ENCODE data around the gene EFCAB10. TPM values are rescaled to one million over a fixed set of nuclear protein-coding genes. Genes with fewer than 3 reads are reported as not detected.
"Not testable (repeated sequence)": the region's sequence is repeated elsewhere in the genome, so short reads cannot be mapped to it uniquely, and the experiment has no call there.

Gene EFCAB10
- total RNA-seq, 2 experiments from 2014 or later, result not detected

DNA sequence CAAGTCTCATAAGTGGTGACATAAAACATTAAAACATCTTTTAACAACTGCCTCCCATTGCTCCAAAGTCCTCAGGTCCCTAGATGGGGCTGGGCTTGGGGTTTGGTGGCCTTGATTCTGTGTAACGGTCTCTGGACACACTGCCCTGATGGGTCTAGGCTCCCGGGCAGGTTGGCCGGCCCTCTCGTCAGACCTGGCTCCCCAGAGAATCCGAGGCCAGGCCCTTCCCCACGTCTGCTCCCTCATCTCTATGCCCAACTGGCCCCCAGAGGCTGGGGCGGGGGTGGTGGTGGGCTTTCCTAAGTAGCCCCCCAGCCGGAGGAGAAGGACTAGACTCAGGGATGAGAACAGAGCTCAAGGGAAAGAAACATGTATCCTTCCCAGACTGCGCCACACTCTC is 31.5 kb upstream of the EFCAB10 start:
- H3K4me3 Mint-ChIP-seq, result no peak overlapping the region
- intact Hi-C loops (cut with micrococcal nuclease), result no loop called here
- DNase-seq, result no peak
- POLR2A ChIA-PET, result no interaction called here
- no peaks in the 10 kb centered on the region for H3K4me1 Mint-ChIP-seq (ENCODE audit: low read depth)
- H3K27me3 Mint-ChIP-seq, result no peaks in the 10 kb centered on the region
- H3K36me3 Mint-ChIP-seq, result peaks cover 9% of the 10 kb centered on the region
- no peak overlapping the region for H3K27ac Mint-ChIP-seq
- H3K9me3 Mint-ChIP-seq, result no peaks in the 10 kb centered on the region
- CTCF ChIA-PET, result no interaction called here

DNA sequence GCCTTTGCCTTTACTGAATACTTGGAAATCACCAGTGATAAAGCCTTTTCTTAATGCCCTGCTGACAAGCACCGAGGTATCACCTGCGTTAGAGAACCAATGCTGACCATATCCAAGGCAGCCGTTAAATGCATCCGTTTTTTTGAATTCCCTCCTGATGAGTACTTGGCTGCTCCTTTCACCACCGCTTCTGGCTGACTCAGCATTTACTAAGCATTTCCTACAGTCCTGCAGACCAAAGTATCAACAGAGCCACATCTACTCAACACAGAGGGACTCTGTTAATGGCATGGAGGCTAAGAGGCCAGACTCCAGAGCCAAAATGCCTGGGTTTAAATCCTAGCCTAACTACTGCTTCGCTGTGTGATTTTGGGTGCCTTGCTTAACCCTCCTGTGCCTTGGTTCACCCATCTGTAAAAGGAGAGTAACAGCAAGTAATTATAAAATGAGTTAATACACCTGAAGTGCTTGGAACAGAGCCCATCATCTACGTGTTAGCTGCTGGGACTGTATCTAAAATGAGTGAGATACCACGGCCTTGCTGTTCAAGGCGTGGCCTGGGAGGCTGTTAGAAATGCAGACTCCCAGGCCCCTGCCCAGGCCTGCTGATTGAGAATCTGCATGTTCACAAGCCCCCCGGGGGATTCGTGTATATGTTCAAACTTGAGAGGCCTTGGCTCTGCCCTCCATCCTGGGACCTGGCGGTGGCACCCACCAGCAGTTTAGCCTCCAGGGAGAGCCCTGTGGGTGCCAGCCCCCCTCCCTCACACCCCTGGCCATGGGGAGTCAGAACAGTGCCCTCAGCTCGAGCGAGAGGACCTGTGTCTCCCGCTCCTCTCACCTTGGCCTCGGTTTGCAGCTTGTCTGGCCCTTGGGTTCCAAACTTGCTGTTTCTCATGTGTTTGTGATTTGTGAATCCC is 30.8 kb upstream of the EFCAB10 start:
- ChIA-PET CTCF (no interaction called here), POLR2A (no interaction called here)
- no peaks in the 10 kb centered on the region for H3K9me3 Mint-ChIP-seq
- intact Hi-C loops (cut with micrococcal nuclease), result no loop called here
- H3K27me3 Mint-ChIP-seq, result no peaks in the 10 kb centered on the region
- no peaks in the 10 kb centered on the region for H3K4me1 Mint-ChIP-seq (ENCODE audit: low read depth)
- H3K36me3 Mint-ChIP-seq, result peaks cover 9% of the 10 kb centered on the region
- DNase-seq, result no peak
- H3K27ac Mint-ChIP-seq, result no peak overlapping the region
- no peak overlapping the region for H3K4me3 Mint-ChIP-seq

DNA sequence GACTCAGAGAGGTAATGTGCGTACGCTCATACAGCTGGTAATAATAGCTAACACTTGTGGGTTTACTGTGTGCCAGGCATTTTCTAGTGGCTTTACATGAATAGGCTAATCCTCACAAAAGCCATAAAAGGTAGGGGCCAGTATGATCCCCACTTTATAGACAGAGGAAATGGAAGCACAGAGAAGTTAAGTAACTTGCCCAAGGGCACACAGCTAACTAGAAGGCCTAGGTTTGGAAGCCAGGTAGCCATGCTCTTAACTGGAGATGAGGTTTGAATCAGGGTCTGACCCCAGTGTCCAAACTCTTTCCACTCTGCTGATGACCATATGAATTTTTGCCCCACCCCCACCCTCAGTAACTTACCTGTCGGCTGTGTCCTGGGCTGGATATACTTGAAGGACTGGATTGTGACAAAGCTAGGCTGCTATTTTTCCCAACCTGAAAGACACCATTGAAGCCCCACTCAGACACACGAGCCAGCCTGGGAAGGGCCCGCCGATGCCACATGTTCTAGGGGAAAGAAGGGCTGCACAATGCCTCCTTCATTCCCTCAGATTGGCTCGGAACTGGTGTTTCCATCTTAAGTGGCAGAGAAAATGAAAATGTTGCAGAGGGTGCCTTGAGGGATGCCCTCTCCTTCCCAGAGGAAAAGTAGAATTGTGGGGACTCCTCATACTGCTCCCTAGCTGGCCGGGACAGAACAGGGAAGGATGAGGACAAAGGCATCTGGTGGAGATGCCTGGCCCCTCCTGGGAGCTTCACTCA is 29.1 kb upstream of the EFCAB10 start:
- Mint-ChIP-seq H3K4me1 (ENCODE audit: low read depth) (no peaks in the 10 kb centered on the region), H3K9me3 (no peaks in the 10 kb centered on the region), H3K27me3 (no peaks in the 10 kb centered on the region), H3K27ac (no peak overlapping the region), H3K36me3 (peaks cover 9% of the 10 kb centered on the region), H3K4me3 (no peak overlapping the region)
- intact Hi-C loops (cut with micrococcal nuclease), result no loop called here
- ChIA-PET CTCF (no interaction called here), POLR2A (no interaction called here)
- DNase-seq, result no peak

GRCh38 chr7:105602325-105603305 is 21.3 kb upstream of the EFCAB10 start:
- Mint-ChIP-seq H3K9me3 (no peaks in the 10 kb centered on the region), H3K27ac (no peak overlapping the region), H3K4me1 (ENCODE audit: low read depth) (no peaks in the 10 kb centered on the region), H3K27me3 (no peaks in the 10 kb centered on the region), H3K36me3 (no peaks in the 10 kb centered on the region), H3K4me3 (no peak overlapping the region)
- no peak for DNase-seq
- POLR2A ChIA-PET, result interaction anchor here (0.7 kb wide), 1 partner anchor 446 kb away, joined by 3 read pairs; no protein-coding TSS in a partner anchor
- intact Hi-C loops (cut with micrococcal nuclease), result no loop called here
- CTCF ChIA-PET, result interaction anchor here (0.7 kb wide), 1 partner anchor 987 kb away, joined by 6 read pairs; no protein-coding TSS in a partner anchor

- no peak for DNase-seq
- Mint-ChIP-seq H3K9me3 (no peaks in the 10 kb centered on the region), H3K27me3 (no peaks in the 10 kb centered on the region), H3K27ac (no peak overlapping the region), H3K4me1 (ENCODE audit: low read depth) (no peaks in the 10 kb centered on the region), H3K36me3 (no peaks in the 10 kb centered on the region), H3K4me3 (no peak overlapping the region)
- ChIA-PET CTCF (no interaction called here), POLR2A (no interaction called here)
- intact Hi-C loops (cut with micrococcal nuclease), result no loop called here
Measured at GRCh38 chr7:105600720-105601550, 19.6 kb upstream of the EFCAB10 start.

DNA sequence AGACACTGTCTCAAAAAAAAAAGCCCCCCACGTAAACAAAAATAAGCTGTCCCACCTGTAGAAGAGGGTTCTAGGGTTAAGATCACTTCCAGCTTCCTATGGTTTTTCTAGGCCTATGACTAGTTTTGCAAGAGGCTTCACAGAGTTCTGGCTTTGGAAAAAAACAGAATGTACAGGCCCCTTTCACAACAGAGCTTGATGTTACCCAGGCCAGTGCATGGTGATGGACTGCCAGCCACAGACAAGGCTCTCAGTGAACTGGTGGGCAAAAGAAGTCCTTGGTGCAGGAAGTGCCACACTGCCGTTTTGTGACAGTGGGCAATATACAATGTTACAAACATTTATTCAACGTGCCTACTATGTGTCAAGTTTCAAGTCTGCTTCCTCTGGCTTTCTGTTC is 18.3 kb upstream of the EFCAB10 start:
- Mint-ChIP-seq H3K4me1 (ENCODE audit: low read depth) (no peaks in the 10 kb centered on the region), H3K36me3 (no peaks in the 10 kb centered on the region), H3K27me3 (no peaks in the 10 kb centered on the region), H3K9me3 (no peaks in the 10 kb centered on the region), H3K27ac (no peak overlapping the region), H3K4me3 (no peak overlapping the region)
- no peak for DNase-seq
- intact Hi-C loops (cut with micrococcal nuclease), result no loop called here
- ChIA-PET CTCF (interaction anchor here (0.5 to 1.7 kb wide), 5 partner anchors 9 to 437 kb away, joined by 3 to 6 read pairs (median 4); partner anchors contain the start of gene RINT1), POLR2A (no interaction called here)

DNA sequence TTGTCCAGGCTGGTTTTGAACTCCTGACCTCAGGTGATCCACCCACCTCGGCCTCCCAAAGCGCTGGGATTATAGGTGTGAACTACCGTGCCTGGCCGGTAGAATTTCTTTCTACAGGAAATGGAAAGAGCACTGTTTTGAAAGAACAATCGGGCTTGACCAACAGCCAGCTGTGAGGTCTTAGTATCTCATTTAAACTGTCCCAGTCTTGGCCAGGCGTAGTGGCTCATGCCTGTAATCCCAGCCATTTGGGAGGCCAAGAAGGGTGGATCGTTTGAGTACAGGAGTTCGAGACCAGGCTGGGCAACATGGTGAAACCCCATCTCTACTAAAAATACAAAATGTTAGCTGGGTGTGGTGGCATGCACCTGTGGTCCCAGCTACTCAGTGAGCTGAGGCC is 17.8 kb upstream of the EFCAB10 start:
- POLR2A ChIA-PET; H3K4me3 Mint-ChIP-seq; H3K27ac Mint-ChIP-seq; H3K4me1 Mint-ChIP-seq (ENCODE audit: low read depth); DNase-seq; intact Hi-C loops (cut with micrococcal nuclease); H3K36me3 Mint-ChIP-seq; H3K27me3 Mint-ChIP-seq; H3K9me3 Mint-ChIP-seq: not testable (repeated sequence)
- CTCF ChIA-PET, result interaction anchor here (1.3 to 1.7 kb wide), 3 partner anchors 10 to 67 kb away, joined by 3 to 4 read pairs (median 4); partner anchors contain the start of gene RINT1

GRCh38 chr7:105596866-105597265 is 15.6 kb upstream of the EFCAB10 start:
- POLR2A ChIA-PET, result no interaction called here
- Mint-ChIP-seq H3K27ac (no peak overlapping the region), H3K4me1 (ENCODE audit: low read depth) (no peaks in the 10 kb centered on the region), H3K4me3 (no peak overlapping the region), H3K27me3 (no peaks in the 10 kb centered on the region), H3K36me3 (no peaks in the 10 kb centered on the region), H3K9me3 (no peaks in the 10 kb centered on the region)
- CTCF ChIA-PET, result interaction anchor here (1.1 kb wide), 1 partner anchor 65 kb away, joined by 4 read pairs; the partner anchor contains the start of gene RINT1
- intact Hi-C loops (cut with micrococcal nuclease), result no loop called here
- DNase-seq, result no peak

DNA sequence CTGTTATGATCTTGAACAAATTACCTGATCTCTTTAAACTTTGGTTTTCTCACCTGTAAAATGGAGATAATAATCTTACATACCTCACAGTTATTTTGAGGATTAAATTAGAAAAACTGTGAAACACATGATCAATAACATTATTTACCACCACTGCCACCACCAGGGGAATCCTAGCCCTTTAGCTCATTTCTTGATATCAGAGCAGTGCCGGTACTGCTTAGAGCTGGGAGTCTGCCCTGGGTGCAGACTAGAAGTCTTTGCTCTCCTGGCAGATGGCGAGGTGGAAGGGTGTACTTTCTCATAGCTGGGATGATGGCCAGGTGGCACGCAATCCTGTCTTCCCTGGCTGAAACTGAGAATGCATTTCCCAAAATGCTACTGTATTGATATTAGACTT is 12.7 kb upstream of the EFCAB10 start:
- Mint-ChIP-seq H3K9me3 (no peaks in the 10 kb centered on the region), H3K36me3 (no peaks in the 10 kb centered on the region), H3K27me3 (no peaks in the 10 kb centered on the region), H3K4me3 (no peak overlapping the region), H3K27ac (no peak overlapping the region), H3K4me1 (ENCODE audit: low read depth) (peaks cover 5% of the 10 kb centered on the region)
- intact Hi-C loops (cut with micrococcal nuclease), result no loop called here
- no peak for DNase-seq
- ChIA-PET CTCF (interaction anchor here (0.6 kb wide), 1 partner anchor 571 kb away, joined by 3 read pairs; no protein-coding TSS in a partner anchor), POLR2A (no interaction called here)

GRCh38 chr7:105591522-105591921 is 10.2 kb upstream of the EFCAB10 start:
- intact Hi-C loops (cut with micrococcal nuclease), result no loop called here
- ChIA-PET POLR2A (no interaction called here), CTCF (interaction anchor here (0.6 to 1.4 kb wide), 3 partner anchors 8 to 446 kb away, joined by 3 to 6 read pairs (median 4); no protein-coding TSS in a partner anchor)
- H3K4me3 Mint-ChIP-seq, result no peak overlapping the region
- H3K9me3 Mint-ChIP-seq, result no peaks in the 10 kb centered on the region
- H3K36me3 Mint-ChIP-seq, result no peaks in the 10 kb centered on the region
- no peak overlapping the region for H3K27ac Mint-ChIP-seq
- H3K4me1 Mint-ChIP-seq (ENCODE audit: low read depth), result peaks cover 5% of the 10 kb centered on the region
- no peaks in the 10 kb centered on the region for H3K27me3 Mint-ChIP-seq
- DNase-seq, result no peak

DNA sequence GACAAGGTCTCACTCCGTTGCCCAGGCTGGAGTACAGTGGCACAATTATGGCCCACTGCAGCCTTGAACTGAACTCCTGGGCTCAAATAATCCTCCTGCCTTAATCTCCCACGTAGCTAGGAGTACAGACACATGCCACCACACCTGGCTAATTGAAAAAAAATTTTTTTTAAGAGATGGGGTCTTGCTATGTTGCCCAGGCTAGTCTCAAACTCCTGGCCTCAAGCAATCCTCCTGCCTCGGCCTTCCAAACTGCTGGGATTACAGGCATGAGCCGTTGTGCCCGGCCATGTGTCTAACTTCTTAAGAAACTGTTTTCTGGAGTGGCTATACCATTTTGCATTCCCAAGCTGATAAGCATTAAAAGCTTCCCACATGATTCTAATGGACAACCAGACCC is 9.5 kb upstream of the EFCAB10 start:
- no peak overlapping the region for H3K27ac Mint-ChIP-seq
- no peak overlapping the region for H3K4me3 Mint-ChIP-seq
- POLR2A ChIA-PET, result no interaction called here
- H3K36me3 Mint-ChIP-seq, result no peaks in the 10 kb centered on the region
- H3K9me3 Mint-ChIP-seq, result no peaks in the 10 kb centered on the region
- H3K27me3 Mint-ChIP-seq, result no peaks in the 10 kb centered on the region
- CTCF ChIA-PET, result interaction anchor here (0.6 to 1.9 kb wide), 5 partner anchors 9 to 447 kb away, joined by 3 to 11 read pairs (median 4); partner anchors contain the start of gene RINT1
- DNase-seq, result no peak
- H3K4me1 Mint-ChIP-seq (ENCODE audit: low read depth), result peaks cover 5% of the 10 kb centered on the region
- intact Hi-C loops (cut with micrococcal nuclease), result no loop called here

All from activated CD4-positive, alpha-beta memory T cell treated with anti-CD3 and anti-CD28 coated beads for 36 hours (primary cell).